ENCODE results near the gene VEZT. TPM values are rescaled to one million over a fixed set of nuclear protein-coding genes. Genes with fewer than 3 reads are reported as not detected.
"Not testable (repeated sequence)": the region's sequence is repeated elsewhere in the genome, so short reads cannot be mapped to it uniquely, and the experiment has no call there.

VEZT gene
- total RNA-seq, 1 donor from 2014 or later: 64.7 TPM

DNA sequence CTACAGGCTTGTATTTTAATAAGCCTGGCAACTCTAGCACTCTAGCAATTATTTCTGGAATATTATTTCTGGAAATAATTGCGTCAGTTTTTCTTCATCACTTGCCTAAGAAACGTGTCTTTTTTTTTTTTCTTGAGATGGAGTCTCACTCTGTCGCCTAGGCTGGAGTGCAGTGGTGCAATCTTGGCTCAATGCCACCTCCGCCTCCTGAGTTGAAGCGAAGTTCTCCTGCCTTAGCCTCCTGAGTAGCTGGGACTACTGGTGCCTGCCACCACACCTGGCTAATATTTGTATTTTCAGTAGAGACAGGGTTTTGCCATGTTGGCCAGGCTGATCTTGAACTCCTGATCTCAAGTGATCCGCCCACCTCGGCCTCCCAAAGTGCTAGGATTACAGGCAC is 106.6 kb downstream of the VEZT start:
- DNase-seq (ENCODE audit: low spot score); H3K9me3 Mint-ChIP-seq; H3K36me3 Mint-ChIP-seq (ENCODE audit: low read depth); intact Hi-C loops (cut with micrococcal nuclease); H3K27ac Mint-ChIP-seq; H3K4me3 Mint-ChIP-seq; H3K27me3 Mint-ChIP-seq (ENCODE audit: insufficient read depth); H3K4me1 Mint-ChIP-seq (ENCODE audit: low read depth): not testable (repeated sequence)

DNA sequence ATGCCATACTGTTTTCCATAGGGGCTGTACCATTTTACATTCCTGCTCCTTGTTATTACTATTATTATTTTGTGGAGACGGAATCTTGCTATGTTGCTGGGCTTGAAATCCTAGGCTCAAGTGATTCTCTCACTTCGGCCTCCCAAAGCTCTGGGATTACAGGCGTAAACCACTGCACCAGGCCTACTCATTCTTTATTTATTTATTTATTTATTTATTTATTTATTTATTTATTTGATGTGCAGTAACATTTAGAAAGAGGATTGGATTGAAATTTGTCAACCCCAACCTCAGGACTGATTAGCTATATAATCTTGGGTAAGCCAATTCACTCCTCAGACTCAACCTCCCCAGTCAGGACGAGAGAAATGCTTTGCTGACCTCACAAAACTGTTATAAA is 107.9 kb downstream of the VEZT start:
- Mint-ChIP-seq H3K9me3 (no peaks in the 10 kb centered on the region), H3K4me3 (no peak overlapping the region), H3K27me3 (ENCODE audit: insufficient read depth) (peaks cover 5% of the 10 kb centered on the region), H3K27ac (no peak overlapping the region), H3K36me3 (ENCODE audit: low read depth) (no peaks in the 10 kb centered on the region), H3K4me1 (ENCODE audit: low read depth) (no peaks in the 10 kb centered on the region)
- no peak for DNase-seq (ENCODE audit: low spot score)
- intact Hi-C loops (cut with micrococcal nuclease): no loop called here

DNA sequence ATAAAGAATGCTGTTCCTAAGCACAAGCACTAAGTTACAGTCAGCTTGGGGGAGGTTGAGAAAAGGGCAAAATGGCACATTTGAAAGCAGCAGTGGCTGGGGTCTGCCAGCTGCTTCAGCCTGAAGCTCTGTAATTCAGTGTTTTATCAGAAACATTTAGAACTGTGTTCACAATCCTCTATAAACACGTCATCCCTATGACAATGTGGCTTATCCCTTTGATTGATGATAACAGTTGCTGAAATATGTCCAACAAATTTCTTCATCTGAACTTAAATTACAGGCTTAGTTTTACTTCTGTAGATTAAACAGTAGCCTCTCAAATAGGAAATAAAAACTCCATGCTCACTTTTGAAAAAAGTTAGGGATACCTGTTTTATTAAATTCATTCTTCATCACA is 108.8 kb downstream of the VEZT start:
- H3K4me3 Mint-ChIP-seq: no peak overlapping the region
- intact Hi-C loops (cut with micrococcal nuclease): no loop called here
- no peaks in the 10 kb centered on the region for H3K9me3 Mint-ChIP-seq
- H3K27me3 Mint-ChIP-seq (ENCODE audit: insufficient read depth): peaks cover 5% of the 10 kb centered on the region
- H3K36me3 Mint-ChIP-seq (ENCODE audit: low read depth): no peaks in the 10 kb centered on the region
- no peak for DNase-seq (ENCODE audit: low spot score)
- no peaks in the 10 kb centered on the region for H3K4me1 Mint-ChIP-seq (ENCODE audit: low read depth)
- no peak overlapping the region for H3K27ac Mint-ChIP-seq

- Mint-ChIP-seq H3K9me3 (no peaks in the 10 kb centered on the region), H3K4me3 (no peak overlapping the region), H3K36me3 (ENCODE audit: low read depth) (no peaks in the 10 kb centered on the region), H3K27me3 (ENCODE audit: insufficient read depth) (peaks cover 5% of the 10 kb centered on the region), H3K27ac (no peak overlapping the region), H3K4me1 (ENCODE audit: low read depth) (no peaks in the 10 kb centered on the region)
- no peak for DNase-seq (ENCODE audit: low spot score)
- intact Hi-C loops (cut with micrococcal nuclease): no loop called here
These were observed 109.2 kb downstream of the VEZT start for GRCh38 chr12:95326855-95327254.

DNA sequence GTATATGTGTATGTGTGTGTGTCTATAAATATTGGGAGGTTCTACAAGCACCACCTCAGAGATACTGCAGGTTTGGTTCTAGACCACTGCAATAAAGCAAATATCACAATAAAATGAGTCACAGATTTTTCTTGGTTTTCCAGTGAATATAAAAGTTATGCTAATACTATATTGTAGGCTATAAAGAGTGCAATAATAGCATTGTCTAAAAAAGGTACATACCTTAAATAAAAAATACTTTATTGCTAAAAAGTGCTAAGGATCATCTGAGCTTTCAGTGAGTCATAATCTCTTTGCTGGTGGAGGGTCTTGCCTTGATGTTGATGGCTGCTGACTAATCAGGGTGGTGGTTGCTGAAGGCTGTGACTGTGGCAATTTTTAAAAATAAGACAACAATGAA is 111.1 kb downstream of the VEZT start:
- no peaks in the 10 kb centered on the region for H3K9me3 Mint-ChIP-seq
- no peaks in the 10 kb centered on the region for H3K36me3 Mint-ChIP-seq (ENCODE audit: low read depth)
- intact Hi-C loops (cut with micrococcal nuclease): no loop called here
- no peaks in the 10 kb centered on the region for H3K4me1 Mint-ChIP-seq (ENCODE audit: low read depth)
- DNase-seq (ENCODE audit: low spot score): no peak
- no peak overlapping the region for H3K27ac Mint-ChIP-seq
- H3K27me3 Mint-ChIP-seq (ENCODE audit: insufficient read depth): peaks cover 3% of the 10 kb centered on the region
- H3K4me3 Mint-ChIP-seq: no peak overlapping the region

DNA sequence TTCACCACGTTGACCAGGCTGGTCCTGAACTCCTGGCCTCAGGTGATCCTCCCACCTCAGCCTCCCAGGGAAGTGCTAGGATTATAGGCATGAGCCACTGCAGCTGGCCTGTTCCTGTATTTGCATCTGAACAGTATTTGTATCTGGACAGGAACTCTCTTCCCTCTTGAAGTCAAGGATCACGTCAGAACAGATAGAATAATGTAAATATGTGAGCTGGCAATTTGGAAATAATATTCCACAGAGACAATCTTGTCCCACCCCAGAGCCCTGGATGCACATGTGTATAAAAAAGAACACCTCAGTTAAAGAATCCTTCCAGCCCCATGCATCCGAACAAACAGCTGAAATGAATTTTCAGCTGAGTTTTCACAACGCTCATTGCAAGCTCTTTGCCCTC is 118.3 kb downstream of the VEZT start:
- H3K36me3 Mint-ChIP-seq (ENCODE audit: low read depth): no peaks in the 10 kb centered on the region
- no peaks in the 10 kb centered on the region for H3K9me3 Mint-ChIP-seq
- H3K4me3 Mint-ChIP-seq: no peak overlapping the region
- H3K27ac Mint-ChIP-seq: no peak overlapping the region
- intact Hi-C loops (cut with micrococcal nuclease): loop anchor here (10.0 kb wide), 1 partner anchor 199 kb away; no protein-coding TSS in a partner anchor
- peaks cover 6% of the 10 kb centered on the region for H3K4me1 Mint-ChIP-seq (ENCODE audit: low read depth)
- H3K27me3 Mint-ChIP-seq (ENCODE audit: insufficient read depth): peaks cover 2% of the 10 kb centered on the region
- DNase-seq (ENCODE audit: low spot score): no peak

GRCh38 chr12:95336387-95337067 is 118.9 kb downstream of the VEZT start:
- H3K9me3 Mint-ChIP-seq: no peaks in the 10 kb centered on the region
- no peak overlapping the region for H3K27ac Mint-ChIP-seq
- intact Hi-C loops (cut with micrococcal nuclease): loop anchor here (10.0 kb wide), 1 partner anchor 198 kb away; no protein-coding TSS in a partner anchor
- peaks cover 2% of the 10 kb centered on the region for H3K27me3 Mint-ChIP-seq (ENCODE audit: insufficient read depth)
- H3K4me1 Mint-ChIP-seq (ENCODE audit: low read depth): peaks cover 6% of the 10 kb centered on the region
- no peak for DNase-seq (ENCODE audit: low spot score)
- H3K36me3 Mint-ChIP-seq (ENCODE audit: low read depth): no peaks in the 10 kb centered on the region
- H3K4me3 Mint-ChIP-seq: no peak overlapping the region

- H3K9me3 Mint-ChIP-seq: no peaks in the 10 kb centered on the region
- H3K27me3 Mint-ChIP-seq (ENCODE audit: insufficient read depth): peaks cover 2% of the 10 kb centered on the region
- no peak overlapping the region for H3K4me3 Mint-ChIP-seq
- intact Hi-C loops (cut with micrococcal nuclease): loop anchor here (10.0 kb wide), 1 partner anchor 198 kb away; no protein-coding TSS in a partner anchor
- H3K36me3 Mint-ChIP-seq (ENCODE audit: low read depth): no peaks in the 10 kb centered on the region
- H3K4me1 Mint-ChIP-seq (ENCODE audit: low read depth): peaks cover 6% of the 10 kb centered on the region
- H3K27ac Mint-ChIP-seq: no peak overlapping the region
- DNase-seq (ENCODE audit: low spot score): no peak
These were observed 119.5 kb downstream of the VEZT start for GRCh38 chr12:95337146-95337545.

DNA sequence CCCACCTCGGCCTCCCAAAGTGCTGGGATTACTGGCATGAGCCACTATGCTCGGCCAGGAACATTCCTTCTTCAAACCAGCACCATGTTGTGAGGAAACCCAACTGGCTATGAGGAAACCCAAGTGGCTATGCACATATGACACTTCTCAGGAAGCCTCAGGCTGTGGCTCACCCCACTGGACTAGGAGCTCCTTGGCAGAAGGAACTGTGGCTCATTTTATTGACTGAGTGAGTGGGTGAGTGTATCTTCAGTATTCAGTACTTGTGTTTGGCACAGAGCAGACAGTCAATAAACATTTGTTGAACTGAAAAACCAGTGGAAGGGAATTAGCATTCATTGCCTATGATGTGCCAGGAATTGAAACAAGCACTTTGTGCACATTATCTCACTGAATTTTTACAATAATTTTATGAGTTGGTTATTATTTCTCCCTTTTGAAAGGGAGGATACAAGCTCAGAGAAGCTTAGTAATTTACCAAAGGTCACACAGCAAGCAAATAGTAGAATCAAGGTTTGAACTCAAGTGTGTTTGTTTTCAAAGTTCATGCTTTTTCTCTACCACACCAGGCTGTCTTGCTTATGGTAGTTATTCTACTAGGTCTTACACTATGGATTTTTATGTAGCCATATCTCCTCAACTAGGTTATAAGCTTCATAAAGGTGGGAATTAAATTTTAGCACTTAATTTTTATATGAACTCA is 121.6 kb downstream of the VEZT start:
- no peak overlapping the region for H3K4me3 Mint-ChIP-seq
- no peaks in the 10 kb centered on the region for H3K36me3 Mint-ChIP-seq (ENCODE audit: low read depth)
- no peak for DNase-seq (ENCODE audit: low spot score)
- no peaks in the 10 kb centered on the region for H3K9me3 Mint-ChIP-seq
- H3K27me3 Mint-ChIP-seq (ENCODE audit: insufficient read depth): peaks cover 2% of the 10 kb centered on the region
- peaks cover 4% of the 10 kb centered on the region for H3K4me1 Mint-ChIP-seq (ENCODE audit: low read depth)
- no peak overlapping the region for H3K27ac Mint-ChIP-seq
- intact Hi-C loops (cut with micrococcal nuclease): loop anchor here (10.0 kb wide), 1 partner anchor 196 kb away; no protein-coding TSS in a partner anchor

DNA sequence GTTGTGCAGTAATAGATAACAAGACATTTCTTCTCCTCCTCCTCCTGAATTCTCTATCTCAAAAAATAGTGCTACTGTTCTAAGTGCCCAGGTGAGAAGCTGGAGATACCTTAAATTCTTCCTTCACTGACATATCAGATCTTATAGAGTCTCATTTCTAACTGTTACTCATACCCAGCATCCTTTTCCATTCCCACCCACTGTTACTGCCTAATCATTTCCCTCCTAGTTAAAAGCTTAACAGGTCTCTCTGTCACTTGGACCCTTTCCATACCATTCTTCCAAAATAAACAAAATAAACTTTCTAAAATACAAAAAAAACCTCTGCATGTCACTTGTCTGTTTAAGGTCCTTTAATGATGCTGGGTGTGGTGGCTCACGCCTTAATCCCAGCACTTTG is 124.4 kb downstream of the VEZT start:
- no peak for DNase-seq (ENCODE audit: low spot score)
- Mint-ChIP-seq H3K9me3 (no peaks in the 10 kb centered on the region), H3K27ac (no peak overlapping the region), H3K36me3 (ENCODE audit: low read depth) (no peaks in the 10 kb centered on the region), H3K4me3 (no peak overlapping the region), H3K4me1 (ENCODE audit: low read depth) (no peaks in the 10 kb centered on the region), H3K27me3 (ENCODE audit: insufficient read depth) (peaks cover 2% of the 10 kb centered on the region)
- intact Hi-C loops (cut with micrococcal nuclease): no loop called here

- Mint-ChIP-seq H3K4me1 (ENCODE audit: low read depth) (no peaks in the 10 kb centered on the region), H3K27ac (no peak overlapping the region), H3K36me3 (ENCODE audit: low read depth) (no peaks in the 10 kb centered on the region), H3K9me3 (no peaks in the 10 kb centered on the region), H3K4me3 (no peak overlapping the region), H3K27me3 (ENCODE audit: insufficient read depth) (peaks cover 3% of the 10 kb centered on the region)
- no peak for DNase-seq (ENCODE audit: low spot score)
- intact Hi-C loops (cut with micrococcal nuclease): no loop called here
These were observed 126.0 kb downstream of the VEZT start for GRCh38 chr12:95343461-95344230.

GRCh38 chr12:95349291-95349690 is 131.7 kb downstream of the VEZT start:
- Mint-ChIP-seq H3K27ac (no peak overlapping the region), H3K4me3 (no peak overlapping the region)
- intact Hi-C loops (cut with micrococcal nuclease): no loop called here

DNA sequence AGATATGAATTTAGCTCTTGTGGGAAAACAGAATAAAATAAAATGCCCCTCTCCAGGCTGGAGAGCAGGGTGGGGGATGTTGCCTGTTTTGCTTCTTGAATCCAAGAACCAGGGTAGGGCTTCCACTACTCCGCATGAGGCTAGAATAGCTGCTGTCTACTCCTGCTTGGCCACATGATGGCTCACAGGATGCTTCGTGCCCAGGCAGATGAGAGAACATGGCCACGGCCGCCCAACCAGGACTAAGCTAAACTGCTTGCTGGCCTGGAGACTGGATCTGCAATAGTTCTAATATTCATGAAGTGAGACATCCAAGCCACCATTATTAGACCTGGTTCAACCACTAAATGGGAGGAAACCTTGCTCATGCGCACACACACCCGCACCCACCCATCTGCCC is 134.1 kb downstream of the VEZT start:
- peaks cover 2% of the 10 kb centered on the region for H3K27me3 Mint-ChIP-seq (ENCODE audit: insufficient read depth)
- H3K27ac Mint-ChIP-seq: no peak overlapping the region
- H3K4me1 Mint-ChIP-seq (ENCODE audit: low read depth): no peaks in the 10 kb centered on the region
- intact Hi-C loops (cut with micrococcal nuclease): no loop called here
- no peaks in the 10 kb centered on the region for H3K9me3 Mint-ChIP-seq
- DNase-seq (ENCODE audit: low spot score): no peak
- H3K36me3 Mint-ChIP-seq (ENCODE audit: low read depth): no peaks in the 10 kb centered on the region
- no peak overlapping the region for H3K4me3 Mint-ChIP-seq

More at GRCh38 chr12:95349291-95349690, 131.7 kb downstream of the VEZT start:
- H3K4me1 Mint-ChIP-seq (ENCODE audit: low read depth): no peaks in the 10 kb centered on the region
- no peak for DNase-seq (ENCODE audit: low spot score)
- no peaks in the 10 kb centered on the region for H3K36me3 Mint-ChIP-seq (ENCODE audit: low read depth)
- H3K9me3 Mint-ChIP-seq: no peaks in the 10 kb centered on the region
- peaks cover 2% of the 10 kb centered on the region for H3K27me3 Mint-ChIP-seq (ENCODE audit: insufficient read depth)
